ENCODE measurements around the gene NCAN.
"Not testable (repeated sequence)": the region's sequence is repeated elsewhere in the genome, so short reads cannot be mapped to it uniquely, and the experiment has no call there.

NCAN gene

DNA sequence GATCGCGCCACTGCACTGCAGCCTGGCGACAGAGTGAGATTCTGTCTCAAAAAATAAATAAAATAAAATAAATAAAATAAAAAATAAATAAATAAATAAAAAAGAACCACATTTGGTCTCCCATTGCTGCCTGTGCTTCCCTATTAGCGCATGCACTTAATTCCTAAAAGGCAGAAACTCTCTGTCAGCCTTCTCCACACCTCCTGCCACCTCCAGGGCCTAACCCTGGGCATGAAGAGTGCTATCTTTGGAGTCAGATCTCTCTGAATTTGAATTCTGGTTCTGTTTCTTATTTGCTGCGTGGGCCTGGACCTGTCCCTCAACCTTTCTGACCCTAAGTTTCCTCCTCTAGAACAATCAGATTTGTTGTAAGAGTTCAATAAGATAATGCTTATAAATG lies 11.3 kb downstream of the NCAN start:
- H3K27ac ChIP-seq, result no peak overlapping the region
- no peak for DNase-seq (ENCODE audit: low read depth, low spot score)

DNA sequence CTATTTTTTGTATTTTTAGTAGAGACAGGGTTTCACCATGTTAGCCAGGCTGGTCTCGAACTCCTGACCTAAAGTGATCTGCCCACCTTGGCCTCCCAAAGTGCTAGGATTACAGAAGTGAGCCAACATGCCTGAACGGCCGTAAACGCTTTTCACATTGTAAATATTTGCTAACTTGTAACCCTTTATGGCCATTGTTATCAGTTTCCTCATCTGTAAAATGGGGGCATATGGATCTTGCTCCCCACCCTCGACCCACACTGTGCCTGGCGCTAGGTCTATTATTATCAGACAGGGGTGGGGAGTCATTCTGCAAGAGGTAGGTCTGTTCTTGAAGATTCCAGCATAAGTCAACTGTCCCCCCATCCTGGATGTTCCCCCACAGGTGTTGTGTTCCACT lies 11.9 kb downstream of the NCAN start:
- no peak for DNase-seq (ENCODE audit: low read depth, low spot score)
- H3K27ac ChIP-seq, result no peak overlapping the region

DNA sequence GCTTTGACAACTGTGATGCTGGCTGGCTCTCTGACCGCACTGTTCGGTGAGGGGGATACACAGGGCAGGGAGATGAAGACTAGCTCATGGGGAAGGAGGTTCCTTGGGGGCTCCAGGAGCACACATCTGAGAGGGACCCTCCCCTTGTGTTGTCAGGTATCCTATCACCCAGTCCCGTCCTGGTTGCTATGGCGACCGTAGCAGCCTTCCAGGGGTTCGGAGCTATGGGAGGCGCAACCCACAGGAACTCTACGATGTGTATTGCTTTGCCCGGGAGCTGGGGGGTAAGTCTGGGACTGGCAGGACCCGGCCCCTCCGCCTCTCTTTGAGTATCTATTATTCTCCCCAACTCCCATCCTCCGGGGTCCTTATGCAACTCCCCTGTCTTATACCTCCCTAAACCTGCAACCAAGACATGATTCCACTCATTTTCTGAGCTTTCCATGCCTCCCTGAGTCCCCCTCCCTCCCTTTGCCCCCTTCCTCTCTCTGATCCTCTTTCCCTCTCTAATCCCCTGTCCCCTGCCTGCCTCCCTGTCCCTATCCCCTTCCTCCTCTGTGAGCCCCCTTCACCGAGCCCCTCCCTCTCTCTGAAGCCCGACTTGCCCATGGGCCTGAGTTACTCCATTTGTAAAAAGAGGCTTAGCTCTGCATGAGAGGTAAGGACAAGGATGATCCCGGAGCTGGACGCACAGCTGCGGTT lies 12.5 kb downstream of the NCAN start:
- H3K27ac ChIP-seq, result no peak overlapping the region
- DNase-seq (ENCODE audit: low read depth, low spot score), result no peak

DNA sequence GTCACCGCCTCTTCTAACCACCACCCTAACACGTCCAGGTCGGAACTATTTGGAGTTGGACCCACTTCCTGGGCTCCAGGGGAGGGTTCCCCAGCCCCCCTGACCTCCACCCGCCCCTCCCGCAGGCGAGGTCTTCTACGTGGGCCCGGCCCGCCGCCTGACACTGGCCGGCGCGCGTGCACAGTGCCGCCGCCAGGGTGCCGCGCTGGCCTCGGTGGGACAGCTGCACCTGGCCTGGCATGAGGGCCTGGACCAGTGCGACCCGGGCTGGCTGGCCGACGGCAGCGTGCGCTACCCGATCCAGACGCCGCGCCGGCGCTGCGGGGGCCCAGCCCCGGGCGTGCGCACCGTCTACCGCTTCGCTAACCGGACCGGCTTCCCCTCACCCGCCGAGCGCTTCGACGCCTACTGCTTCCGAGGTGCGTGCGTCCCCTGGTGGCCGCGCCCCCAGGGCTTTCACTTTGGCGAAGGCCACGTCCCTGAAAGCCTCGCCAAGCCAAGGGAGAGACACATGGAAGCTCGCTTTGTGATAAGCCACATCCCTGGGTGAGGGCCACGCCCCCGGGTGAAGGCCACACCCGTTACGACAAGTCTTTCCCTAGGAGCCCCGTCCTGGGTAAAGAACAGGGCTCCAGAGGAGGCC lies 13.2 kb downstream of the NCAN start:
- no peak for DNase-seq (ENCODE audit: low read depth, low spot score)
- no peak overlapping the region for H3K27ac ChIP-seq

DNA sequence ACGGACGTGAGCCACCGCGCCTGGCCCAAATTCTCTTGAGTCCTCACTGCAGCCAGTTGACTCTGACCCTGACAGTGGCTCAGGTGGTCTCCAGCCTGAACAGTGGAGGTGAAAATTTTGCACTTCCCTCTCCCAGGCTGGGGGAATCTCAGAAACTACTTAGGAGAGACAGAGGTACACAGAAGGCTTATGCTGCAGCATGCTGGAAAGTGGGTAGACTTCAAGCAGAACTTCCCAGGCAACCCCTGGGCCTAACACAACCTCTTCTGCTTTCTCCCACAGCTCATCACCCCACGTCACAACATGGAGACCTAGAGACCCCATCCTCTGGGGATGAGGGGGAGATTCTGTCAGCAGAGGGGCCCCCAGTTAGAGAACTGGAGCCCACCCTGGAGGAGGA lies 14.4 kb downstream of the NCAN start:
- DNase-seq (ENCODE audit: low read depth, low spot score), result no peak
- no peak overlapping the region for H3K27ac ChIP-seq

DNA sequence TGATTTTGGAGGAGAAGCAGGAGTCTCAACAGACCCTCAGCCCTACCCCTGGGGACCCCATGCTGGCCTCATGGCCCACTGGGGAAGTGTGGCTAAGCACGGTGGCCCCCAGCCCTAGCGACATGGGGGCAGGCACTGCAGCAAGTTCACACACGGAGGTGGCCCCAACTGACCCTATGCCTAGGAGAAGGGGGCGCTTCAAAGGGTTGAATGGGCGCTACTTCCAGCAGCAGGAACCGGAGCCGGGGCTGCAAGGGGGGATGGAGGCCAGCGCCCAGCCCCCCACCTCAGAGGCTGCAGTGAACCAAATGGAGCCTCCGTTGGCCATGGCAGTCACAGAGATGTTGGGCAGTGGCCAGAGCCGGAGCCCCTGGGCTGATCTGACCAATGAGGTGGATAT lies 14.9 kb downstream of the NCAN start:
- no peak overlapping the region for H3K27ac ChIP-seq
- no peak for DNase-seq (ENCODE audit: low read depth, low spot score)

DNA sequence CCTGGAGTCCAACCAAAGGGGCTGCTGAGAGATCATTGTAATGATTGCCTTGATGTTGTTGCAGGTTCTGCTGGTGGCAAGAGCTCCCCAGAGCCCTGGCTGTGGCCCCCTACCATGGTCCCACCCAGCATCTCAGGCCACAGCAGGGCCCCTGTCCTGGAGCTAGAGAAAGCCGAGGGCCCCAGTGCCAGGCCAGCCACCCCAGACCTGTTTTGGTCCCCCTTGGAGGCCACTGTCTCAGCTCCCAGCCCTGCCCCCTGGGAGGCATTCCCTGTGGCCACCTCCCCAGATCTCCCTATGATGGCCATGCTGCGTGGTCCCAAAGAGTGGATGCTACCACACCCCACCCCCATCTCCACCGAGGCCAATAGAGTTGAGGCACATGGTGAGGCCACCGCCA lies 15.5 kb downstream of the NCAN start:
- no peak for DNase-seq (ENCODE audit: low read depth, low spot score)
- H3K27ac ChIP-seq, result no peak overlapping the region

DNA sequence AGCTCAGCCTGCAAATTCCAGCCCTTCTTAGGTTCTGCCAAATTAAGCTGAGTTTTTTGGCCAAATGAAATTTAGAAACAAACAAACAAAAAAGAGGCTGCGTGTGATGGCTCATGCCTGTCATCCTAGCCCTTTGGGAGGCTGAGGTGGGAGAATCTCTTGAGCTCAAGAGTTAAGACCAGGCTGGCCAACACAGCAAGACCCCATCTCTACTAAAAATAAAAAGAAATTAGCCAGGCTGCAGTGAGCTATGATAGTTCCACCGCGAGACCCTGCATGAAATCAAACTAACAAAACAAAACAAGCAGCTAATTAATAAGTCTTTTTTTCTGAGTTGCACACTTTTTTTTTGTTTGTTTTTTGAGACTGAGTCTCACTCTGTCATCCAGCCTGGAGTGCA lies 17.9 kb downstream of the NCAN start:
- H3K27ac ChIP-seq, result no peak overlapping the region
- DNase-seq (ENCODE audit: low read depth, low spot score), result no peak

DNA sequence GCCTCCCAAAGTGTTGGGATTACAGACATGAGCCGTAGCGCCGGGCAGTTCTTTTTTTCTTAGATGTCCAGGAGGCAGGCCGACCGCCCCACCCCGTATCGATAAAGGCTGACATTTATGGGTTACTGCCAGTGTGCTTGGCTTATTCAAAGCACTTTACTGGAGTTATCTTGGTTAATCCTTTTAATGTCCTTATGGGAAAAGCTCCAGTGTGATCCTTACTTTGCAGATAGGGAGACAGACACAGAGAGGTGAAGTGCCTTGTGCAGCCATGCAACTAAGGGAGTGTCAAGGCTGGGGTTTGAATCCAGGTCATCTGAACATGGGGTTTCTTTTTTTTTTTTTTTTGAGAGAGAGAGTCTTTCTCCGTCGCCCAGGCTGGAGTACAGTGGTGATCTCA lies 19.2 kb downstream of the NCAN start:
- H3K27ac ChIP-seq, result no peak overlapping the region
- no peak for DNase-seq (ENCODE audit: low read depth, low spot score)

DNA sequence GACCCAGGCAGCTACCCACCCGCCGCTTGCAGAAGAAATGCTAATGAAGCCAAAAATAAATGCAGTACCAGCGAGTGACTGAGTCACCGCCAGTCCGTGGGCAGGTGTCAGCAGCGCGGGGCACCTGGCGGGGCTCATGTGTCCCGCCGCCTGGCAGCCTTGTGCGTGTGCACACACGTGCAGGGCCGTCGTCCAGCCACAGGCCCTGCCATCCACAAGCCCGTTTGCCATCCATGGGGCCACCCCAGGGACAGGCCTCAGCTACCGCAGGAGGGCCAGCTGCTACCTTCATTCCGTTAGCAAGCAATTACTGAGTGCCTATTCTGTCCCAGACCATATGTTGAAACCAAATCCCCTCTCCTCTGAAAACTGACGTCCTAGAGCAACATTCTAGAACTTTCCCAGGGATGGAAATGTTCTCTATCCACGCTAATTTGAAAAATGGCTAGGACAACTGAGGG lies 20.5 kb downstream of the NCAN start:
- H3K27ac ChIP-seq, result no peak overlapping the region
- DNase-seq (ENCODE audit: low read depth, low spot score), result no peak

DNA sequence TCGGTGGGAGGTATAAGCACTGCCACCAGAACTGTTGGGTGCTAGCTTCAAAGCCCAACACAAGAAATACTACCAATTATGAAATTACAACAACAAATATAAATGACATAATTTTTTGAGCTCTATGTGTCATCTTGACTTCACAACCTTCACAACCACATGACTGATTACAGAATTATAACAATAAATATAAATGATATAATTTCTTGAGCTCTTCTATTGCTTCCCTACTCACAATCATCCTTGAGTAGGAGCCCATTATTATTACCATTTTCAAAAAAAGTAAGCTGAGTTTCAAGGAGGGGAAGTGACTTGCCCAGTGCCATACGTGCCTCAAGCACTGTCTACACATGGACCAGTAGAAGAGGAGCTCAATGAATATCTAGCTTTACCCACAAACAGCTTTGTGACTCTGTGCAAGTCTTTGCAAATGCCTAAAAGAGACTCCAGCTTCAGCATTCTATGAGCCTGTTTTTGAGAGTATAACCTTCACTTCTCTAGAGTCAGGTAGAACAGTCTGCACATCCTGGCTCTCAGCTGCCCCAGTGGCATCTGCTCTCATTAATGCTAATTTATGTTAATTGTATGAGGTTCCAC lies 22.6 kb downstream of the NCAN start:
- no peak for DNase-seq (ENCODE audit: low read depth, low spot score)
- no peak overlapping the region for H3K27ac ChIP-seq

DNA sequence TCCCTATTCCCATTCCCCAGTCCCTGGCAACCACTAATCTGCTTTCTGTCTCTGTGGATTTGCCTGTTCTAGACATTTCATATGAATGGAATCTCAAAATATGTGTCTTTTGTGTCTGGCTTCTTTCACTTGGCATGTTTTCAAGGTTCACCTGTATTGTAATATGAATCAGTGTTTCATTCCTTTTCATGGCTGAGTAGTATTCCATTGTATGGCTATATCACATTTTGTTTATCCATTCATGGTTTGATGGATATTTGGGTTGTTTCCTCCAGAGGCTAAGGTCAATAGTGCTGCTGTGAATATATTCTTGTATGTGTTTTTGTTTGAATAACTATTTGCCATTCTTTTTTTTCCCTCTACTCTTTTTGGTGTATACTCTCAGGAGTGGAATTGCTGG lies 24.4 kb downstream of the NCAN start:
- H3K27ac ChIP-seq, result no peak overlapping the region
- DNase-seq (ENCODE audit: low read depth, low spot score), result no peak

DNA sequence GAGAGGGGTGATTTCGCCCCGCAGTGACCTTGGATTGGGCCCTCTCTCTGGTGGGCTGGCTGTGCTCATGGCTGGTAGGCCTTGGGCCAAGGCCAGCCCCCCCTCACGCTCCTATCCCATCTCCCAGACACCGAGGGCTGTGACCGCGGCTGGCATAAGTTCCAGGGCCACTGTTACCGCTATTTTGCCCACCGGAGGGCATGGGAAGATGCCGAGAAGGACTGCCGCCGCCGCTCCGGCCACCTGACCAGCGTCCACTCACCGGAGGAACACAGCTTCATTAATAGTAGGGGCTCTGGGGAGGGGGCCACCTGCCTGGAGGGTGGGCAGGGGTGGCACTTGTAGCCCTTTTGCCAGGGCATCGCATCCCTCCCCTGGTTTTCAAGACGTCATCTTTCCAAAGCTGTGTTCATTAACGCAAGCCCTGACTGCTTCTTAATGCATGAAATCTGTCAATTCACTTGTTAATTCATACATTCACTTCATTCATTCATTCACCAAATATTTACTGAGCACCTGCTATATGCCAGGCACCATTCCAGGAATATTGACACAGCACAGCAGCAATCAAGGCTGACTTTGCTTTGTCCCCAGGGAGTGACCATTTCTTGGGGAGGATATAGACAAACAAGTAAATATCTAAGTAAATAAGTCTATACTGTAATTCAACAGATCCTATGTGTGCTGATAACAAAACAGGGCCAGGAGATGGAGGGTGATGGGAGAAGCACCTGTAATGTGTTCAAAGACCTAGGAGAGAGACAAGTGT lies 26.6 kb downstream of the NCAN start:
- no peak overlapping the region for H3K27ac ChIP-seq
- no peak for DNase-seq (ENCODE audit: low read depth, low spot score)

DNA sequence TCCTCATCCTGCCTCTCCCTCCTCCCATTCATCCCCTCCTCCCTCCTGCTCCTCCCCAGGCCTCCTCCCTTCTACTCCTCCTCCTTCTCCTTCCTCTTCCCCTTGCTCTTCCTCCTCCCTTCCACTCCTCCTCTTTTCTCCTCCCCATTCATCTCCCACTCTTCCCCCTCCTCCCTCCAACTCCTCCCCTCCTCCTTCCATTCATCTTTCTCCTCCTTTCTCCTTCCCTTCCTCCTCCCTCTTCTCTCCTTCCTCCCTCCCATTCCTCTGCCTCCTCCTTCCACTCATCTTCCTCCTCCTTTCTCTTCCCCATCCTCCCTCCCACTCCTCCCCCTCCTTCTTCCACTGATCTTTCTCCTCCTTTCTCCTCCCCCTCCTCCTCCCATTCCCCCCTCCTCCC lies 27.9 kb downstream of the NCAN start:
- DNase-seq (ENCODE audit: low read depth, low spot score), result no peak
- H3K27ac ChIP-seq, result no peak overlapping the region

DNA sequence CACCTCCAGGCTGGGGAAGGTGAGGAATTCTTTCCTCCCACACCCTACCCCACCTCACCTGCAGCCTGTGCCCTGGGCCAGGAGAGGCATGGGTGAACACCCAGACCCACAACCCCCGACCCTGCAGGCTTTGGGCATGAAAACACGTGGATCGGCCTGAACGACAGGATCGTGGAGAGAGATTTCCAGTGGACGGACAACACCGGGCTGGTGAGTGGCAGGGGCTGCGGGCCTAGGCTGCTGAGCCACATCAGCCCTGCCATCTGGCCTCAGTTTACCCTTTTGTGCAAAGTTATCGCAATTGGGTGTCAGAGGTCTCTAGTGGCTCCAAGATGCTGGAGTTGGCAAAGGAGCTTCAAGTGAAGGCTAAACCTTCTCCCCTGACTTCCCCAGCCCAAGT lies 28.7 kb downstream of the NCAN start:
- no peak overlapping the region for H3K27ac ChIP-seq
- DNase-seq (ENCODE audit: low read depth, low spot score), result no peak

DNA sequence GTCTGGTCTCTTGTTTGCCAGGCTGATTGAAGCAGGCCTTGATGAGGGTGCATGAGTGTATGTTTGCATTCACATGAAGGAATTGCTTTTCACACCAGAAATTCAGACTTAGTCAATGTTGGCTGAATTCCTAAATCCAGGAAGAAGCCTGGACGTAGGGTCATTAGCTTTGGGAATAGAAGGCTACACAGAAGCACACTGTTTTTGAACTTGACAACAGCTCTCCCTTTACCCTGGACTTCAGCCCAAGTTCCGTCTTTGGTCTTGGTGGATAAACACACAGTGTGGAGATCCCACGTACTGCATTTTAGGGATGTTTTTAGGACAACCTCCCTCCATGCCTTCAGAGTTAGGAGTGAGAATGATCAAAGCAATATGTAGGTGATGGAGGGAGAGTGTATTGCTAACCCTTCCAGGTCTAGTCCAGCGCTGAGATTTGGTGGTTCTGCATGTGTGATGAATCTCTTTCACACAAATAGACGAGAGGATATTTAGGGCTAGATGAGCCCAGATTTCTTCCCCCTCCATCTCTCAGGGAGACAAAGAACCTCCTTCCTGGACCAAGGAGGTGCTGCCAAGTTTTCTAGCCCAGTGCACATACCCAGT lies 38.5 kb downstream of the NCAN start:
- no peak overlapping the region for H3K27ac ChIP-seq
- DNase-seq (ENCODE audit: low read depth, low spot score), result no peak

DNA sequence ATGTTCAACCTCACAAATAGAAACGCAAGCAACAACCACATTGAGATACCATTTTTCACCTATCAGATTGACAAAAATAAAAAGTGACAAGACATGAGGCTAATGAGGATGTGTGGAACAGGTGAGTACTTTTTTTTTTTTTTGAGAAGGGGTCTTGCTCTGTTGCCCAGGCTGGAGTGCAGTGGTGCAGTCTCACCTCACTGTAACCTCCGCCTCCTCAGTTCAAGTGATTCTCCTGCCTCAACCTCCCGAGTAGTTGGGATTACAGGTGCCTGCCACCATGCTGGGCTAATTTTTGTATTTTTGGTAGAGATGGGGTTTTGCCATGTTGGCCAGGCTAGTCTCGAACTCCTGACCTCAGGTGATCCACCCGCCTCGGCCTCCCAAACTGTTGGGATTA lies 41.7 kb downstream of the NCAN start:
- DNase-seq (ENCODE audit: low read depth, low spot score); H3K27ac ChIP-seq: not testable (repeated sequence)

DNA sequence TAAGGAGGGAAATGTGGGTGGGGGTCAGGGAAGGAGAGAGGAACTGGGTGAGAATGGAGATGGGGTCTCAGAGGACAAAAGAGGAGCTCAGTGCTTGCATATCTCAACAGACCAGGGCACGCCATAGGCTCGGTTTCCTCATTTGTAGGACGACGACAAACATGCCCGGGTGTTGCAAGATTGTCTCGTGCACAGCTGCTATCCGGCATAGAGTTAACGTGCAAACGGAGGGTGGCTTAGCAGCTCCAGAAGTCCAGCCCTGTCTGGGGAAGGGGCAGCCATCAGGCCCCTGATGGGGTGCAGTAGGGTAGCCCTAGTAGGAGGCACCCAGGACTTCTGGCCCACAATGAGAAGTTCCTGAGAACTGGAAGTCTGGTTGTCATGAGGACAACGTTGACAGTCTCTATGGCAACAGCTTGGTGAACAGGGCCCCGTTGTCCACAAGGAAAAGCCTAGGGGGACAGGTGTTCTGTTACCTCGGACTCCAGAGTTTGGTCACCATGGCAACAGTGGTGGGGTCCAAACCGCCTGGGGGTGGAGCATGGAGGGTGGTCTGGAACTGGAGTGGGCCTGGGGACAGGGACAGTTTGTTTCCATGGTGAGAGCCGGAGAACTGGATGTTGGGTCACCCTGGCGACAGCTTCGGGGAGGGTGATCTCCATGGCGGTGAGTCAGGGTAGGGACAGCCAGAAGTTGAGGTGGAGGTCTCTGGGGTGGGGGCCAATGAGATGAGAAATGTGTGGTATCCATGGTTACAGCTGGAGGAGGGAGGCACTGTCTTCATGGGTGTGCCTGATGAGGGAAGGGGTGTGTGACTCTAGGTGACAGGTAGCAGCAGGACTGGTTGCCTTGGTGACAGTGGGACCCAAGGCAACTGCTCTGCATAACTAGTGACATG lies 44.6 kb downstream of the NCAN start:
- H3K27ac ChIP-seq, result no peak overlapping the region
- DNase-seq (ENCODE audit: low read depth, low spot score), result no peak

DNA sequence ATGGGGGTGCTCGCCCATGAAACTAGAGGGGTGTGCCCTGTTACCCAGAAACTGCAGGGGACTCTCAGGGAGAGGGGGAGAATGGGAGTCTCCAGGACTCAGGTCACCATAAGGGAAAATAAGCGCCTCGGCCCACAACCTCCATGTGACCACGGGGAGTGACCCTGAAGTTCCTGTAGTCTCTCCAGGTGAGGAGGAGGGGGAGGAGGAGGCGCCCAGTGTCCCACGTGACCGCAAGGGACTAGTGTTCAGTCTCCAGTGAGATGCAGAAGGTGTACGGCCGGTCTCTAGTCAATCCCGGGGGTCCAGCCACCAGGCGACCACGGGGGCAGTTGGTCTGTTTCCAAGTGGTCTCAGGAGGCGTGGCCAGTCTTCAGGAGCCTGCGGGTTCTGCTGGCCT lies 45.4 kb downstream of the NCAN start:
- no peak overlapping the region for H3K27ac ChIP-seq
- no peak for DNase-seq (ENCODE audit: low read depth, low spot score)
